NCI-H2081 treated with DMSO at 0.1 percent for 48 hours (cell line): Measurements from ENCODE around the gene ATRN.
A peak's percentile ranks its signal among the peaks of the same experiment; 100 is the strongest.
"Not testable (repeated sequence)": the region's sequence is repeated elsewhere in the genome, so short reads cannot be mapped to it uniquely, and the experiment has no call there.

Experiments
- DNase-seq: peaks from one replicate; lab custom pipeline; 2025; lab: John Stamatoyannopoulos, UW

Gene ATRN

GRCh38 chr20:3470627-3471396, at the start of gene ATRN:
Gene ATRN (plus strand): TSS chr20:3471018. CDS start chr20:3471108, 90 bp downstream.
- DNase-seq: peak; percentile 7

GRCh38 chr20:3421985-3422384, 48.8 kb upstream of the ATRN start:
- no peak for DNase-seq

DNA sequence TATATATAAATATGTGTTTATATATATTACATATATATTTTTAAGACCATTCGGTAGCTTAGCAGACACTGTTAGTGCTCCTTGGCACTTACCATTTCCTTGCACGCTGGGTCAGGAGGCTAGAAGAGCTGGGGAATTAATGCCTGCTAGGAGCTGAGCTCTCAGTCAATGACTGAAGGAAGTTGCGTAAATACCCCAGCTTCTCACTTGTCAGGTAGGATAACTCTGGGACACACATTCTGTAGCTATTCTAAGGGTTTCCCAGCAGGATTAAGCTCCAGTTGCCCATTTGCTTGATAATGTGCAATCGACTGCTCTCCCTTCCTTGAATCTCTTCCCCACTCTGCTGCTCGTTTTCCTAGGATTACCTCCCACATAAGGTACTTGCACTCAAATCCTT, 47.7 kb upstream of the ATRN start:
- DNase-seq: no peak

DNA sequence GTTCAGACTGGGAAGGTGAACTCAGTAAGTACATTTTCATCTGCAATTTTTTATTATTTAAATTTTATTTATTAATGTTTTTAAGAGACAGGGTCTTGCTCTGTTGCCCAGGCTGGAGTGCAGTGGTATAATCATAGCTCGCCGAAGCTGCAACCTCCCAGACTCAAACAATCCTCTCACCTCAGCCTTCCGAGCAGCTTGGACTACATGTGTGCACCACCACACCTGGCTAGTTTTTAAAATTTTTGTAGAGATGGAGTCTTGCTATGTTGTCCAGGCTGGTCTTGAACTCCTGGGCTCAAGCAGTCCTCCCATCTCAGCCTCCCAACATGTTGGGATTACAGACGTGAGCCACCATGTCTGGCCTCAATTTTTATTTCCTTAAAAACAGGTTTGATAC, 44.1 kb upstream of the ATRN start:
- not testable (repeated sequence) for DNase-seq

DNA sequence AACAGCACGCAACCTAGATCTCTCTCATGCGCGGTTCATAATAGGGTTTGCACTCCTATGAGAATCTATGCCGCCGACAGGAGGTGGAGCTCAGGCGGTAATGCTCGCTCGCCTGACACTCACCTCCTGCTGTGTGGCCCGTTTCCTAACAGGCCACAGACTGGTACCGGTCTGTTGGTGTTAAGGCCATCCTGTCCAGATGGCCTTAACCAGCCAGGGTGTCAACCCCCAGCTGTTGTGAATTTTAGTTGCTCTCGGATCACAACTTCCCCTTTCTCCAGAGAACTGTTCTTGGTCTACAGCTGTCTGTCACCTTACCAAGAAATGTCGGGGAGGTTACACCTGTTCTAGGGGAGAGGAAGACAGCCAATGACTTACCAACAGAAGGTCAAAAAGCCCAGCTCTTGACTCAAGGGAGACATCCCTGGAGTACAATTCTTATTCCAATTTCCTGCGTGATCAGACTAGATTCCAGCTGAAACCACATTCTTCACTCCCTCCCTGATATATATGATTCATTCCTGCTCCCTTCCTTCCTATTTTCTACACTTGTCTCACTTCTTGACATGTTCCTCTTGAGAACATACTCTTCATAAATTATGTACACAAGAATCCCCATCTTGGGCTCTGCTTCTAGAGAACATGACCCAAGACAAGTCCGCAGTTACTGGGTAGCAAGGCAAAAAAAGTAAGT, 40.3 kb upstream of the ATRN start:
- no peak for DNase-seq

DNA sequence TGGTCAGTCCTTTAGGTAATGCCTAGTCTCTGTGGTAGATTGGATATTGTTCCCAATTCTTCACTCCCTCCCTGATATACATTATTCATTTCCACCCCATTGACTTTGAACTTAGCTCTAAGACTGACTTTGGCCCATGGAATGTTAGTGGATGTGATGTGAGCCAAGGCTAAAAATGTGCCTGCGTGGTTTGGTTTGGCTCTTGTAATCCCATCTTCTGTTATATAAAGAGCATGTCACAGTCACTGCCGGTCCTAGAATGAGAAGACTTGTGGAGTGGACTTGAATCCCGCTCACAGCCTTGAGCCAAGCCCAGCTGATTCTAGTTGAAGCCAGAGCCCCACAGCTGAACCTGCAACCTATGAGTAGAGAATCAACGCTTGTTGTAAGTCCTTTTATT, 39.7 kb upstream of the ATRN start:
- DNase-seq: no peak

DNA sequence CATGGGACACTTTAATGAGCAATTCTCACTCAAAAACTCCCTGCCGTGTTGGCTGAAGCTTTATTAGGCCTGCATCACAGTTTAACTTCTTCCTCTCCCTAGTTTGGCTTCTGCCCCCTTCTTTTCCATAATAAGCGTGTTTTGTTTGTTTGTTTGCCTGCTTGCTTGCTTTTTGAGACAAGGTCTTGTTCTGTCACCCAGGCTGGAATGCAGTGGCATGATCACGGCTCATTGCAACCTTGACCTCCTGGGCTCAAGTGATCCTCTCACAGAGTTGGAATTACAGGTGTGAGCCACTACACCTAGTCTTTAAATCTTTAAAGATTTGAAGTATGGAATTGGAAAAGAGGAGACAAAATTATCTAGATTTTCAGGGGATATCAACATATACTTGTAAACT, 38.0 kb upstream of the ATRN start:
- no peak for DNase-seq

GRCh38 chr20:3433744-3434143, 37.1 kb upstream of the ATRN start:
- no peak for DNase-seq

GRCh38 chr20:3434232-3434631, 36.6 kb upstream of the ATRN start:
- DNase-seq: no peak

GRCh38 chr20:3436864-3437574, 33.8 kb upstream of the ATRN start:
- no peak for DNase-seq

DNA sequence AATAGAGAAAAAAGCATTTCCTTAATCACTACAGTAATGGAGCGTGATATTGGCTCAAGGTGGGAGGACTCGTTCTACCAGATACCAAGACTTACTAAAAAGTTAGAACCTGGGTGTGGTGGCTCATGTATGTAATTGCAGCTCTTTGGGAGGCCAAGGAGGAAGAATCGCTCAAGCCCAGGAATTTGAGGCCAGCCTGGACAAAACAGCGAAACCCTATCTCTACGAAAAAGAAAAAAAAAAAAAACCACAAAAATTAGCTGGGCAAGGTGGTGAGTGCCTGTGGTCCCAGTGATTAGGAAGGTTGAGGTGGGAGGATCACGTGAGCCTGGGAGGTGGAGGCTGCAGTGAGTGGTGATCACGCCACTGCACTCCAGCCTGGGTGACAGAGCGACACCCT, 24.0 kb upstream of the ATRN start:
- no peak for DNase-seq

- DNase-seq: no peak
Measured at GRCh38 chr20:3447321-3447720, 23.5 kb upstream of the ATRN start.

GRCh38 chr20:3449319-3449718, 21.5 kb upstream of the ATRN start:
- no peak for DNase-seq

DNA sequence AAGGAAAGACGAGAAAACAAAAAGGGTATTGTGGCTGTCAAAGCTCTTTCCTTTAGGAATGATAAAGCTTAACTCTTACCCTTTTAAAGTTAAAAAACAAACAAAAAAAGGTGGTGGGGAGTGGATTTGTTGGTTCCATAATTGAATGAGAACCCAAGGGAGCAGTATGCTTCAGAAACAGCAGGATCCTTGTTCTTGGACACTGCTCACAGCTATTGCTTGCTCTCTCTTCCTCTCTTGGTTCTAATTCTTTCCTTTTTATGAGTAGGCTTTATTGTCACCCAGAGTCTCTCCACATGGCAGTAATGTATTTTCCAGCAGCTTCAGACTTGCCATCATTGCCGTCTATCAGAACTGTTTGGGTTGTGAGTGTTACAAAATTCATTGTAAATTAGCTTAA, 18.7 kb upstream of the ATRN start:
- no peak for DNase-seq

GRCh38 chr20:3452690-3453089, 18.1 kb upstream of the ATRN start:
- no peak for DNase-seq

GRCh38 chr20:3454831-3455230, 16.0 kb upstream of the ATRN start:
- no peak for DNase-seq

- DNase-seq: no peak
Measured at GRCh38 chr20:3456648-3457047, 14.2 kb upstream of the ATRN start.

DNA sequence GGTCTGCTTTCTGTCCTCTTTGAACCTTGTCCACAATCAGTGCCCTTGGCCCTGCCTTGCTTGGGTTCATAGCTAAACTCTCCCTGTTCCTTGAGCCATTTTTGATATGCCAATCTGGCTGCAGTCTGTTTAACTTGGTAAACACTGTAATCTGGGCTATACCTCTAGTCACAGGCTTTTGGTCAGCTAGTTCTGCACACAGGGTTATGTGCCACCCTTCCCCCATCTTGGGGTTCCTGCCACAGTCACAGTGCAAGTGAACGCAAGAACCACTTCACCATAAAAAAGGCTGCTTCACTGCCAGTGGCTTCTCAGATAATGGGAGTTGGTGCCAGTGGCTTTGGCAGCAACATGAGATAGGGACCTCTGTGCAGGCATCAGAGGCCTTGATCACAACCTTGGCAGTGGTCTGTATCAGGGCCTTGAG, 10.9 kb upstream of the ATRN start:
- no peak for DNase-seq

GRCh38 chr20:3461211-3461771, 9.5 kb upstream of the ATRN start:
- DNase-seq: no peak

DNA sequence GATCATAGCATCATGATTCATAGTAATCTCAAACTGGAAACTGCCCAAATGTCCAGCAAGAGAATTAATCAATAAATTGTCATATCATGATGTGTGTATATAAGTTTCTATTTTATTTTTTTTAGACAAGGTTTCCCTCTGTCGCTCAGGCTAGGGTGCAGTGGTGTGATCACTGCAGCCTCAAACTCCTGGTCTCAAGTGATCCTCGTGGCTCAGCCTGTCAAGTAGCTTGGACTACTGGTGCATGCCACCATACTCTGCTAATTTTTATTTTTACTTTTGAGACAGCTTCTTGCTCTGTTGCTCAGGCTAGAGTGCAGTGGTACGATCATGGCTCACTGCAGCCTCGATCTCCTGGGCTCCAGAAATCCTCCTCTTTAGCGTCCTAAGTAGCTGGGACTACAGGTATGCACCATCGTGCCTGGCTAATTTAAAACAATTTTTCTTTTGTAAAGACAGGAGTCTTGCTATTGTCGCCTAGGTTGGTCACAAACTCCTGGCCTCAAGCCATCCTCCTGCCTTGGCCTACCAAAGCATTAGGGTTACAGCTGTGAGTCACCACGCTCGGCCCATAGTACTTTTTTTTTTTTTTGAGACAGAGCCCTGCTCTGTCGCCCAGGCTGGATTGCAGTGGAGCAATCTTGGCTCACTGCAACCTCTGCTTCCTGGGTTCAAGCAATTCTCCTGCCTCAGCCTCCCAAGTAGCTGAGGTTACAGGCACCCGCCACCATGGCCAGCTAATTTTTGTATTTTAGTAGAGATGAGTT, 8.7 kb upstream of the ATRN start:
- no peak for DNase-seq

- no peak for DNase-seq
Measured at GRCh38 chr20:3464166-3464565, 6.7 kb upstream of the ATRN start.

GRCh38 chr20:3465301-3465700, 5.5 kb upstream of the ATRN start:
- DNase-seq: no peak
